OCI-LY3 (cell line): ENCODE results near the gene AKAP1.

ENCODE experiments used
- CTCF ChIP-seq: fragments of 200-600, 300-600 bp; sonication (generic); IDR thresholded peaks from 2 replicates; pipeline ENCODE4 v1.5.1; 2014; ENCODE audit warnings: antibody characterized with exemption, low read length, low read depth
- EZH2phosphoT487 ChIP-seq: fragments of 200-600 bp; shearing (Covaris generic); IDR thresholded peaks from 2 replicates; pipeline ENCODE4 v1.6.1; 2018; ENCODE audit warnings: antibody characterized with exemption, mixed run types, low read depth

- TF ChIP-seq CTCF = no peak
- no peak for TF ChIP-seq EZH2phosphoT487
These were observed 81.8 kb downstream of the AKAP1 start for GRCh38 chr17:57166803-57167202.
